HG03565 (cell line): ENCODE data around the gene GID8.

Experiments used
- ATAC-seq: cut with Tn5 transposase; IDR thresholded peaks from one replicate; pipeline ENCODE4 v1.9.1; 2021; ENCODE audit warnings: mild to moderate bottlenecking, moderate library complexity; ENCODE audit not compliant: unreplicated experiment

Gene GID8

GRCh38 chr20:62982124-62983075 lies 44.5 kb downstream of the GID8 start:
- no peak for ATAC-seq

GRCh38 chr20:62983210-62983609 lies 45.3 kb downstream of the GID8 start:
- no peak for ATAC-seq

GRCh38 chr20:62984666-62985443 lies 46.9 kb downstream of the GID8 start:
- ATAC-seq = no peak

GRCh38 chr20:62985444-62985778 lies 47.5 kb downstream of the GID8 start:
- ATAC-seq = no peak

DNA sequence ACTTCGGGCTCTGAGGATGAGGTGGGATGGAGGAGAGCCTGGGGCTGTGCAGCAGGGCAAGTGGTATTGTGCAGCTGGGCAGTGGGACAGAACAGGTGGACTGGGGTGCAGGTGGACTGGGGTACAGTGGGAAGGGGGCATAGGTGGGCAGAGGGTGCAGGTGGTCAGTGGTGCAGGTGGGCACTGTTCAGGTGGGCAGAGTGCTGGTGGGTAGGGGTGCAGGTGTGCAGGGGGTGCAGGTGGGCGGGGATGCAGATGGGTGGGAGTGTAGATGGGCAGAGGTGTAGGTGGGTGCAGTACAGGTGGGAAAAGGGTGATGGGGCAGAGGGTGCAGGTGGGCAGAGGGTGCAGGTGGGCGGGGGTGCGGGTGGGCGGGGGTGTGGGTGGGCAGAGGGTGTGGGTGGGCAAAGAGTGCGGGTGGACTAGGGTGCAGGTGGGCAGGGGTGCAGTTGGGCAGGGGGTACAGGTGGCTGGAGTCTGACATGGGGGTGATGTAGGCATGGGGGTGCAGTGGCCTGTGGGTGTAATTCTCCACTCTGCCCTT lies 48.4 kb downstream of the GID8 start:
- no peak for ATAC-seq

GRCh38 chr20:62987114-62987513 lies 49.2 kb downstream of the GID8 start:
- ATAC-seq = no peak

DNA sequence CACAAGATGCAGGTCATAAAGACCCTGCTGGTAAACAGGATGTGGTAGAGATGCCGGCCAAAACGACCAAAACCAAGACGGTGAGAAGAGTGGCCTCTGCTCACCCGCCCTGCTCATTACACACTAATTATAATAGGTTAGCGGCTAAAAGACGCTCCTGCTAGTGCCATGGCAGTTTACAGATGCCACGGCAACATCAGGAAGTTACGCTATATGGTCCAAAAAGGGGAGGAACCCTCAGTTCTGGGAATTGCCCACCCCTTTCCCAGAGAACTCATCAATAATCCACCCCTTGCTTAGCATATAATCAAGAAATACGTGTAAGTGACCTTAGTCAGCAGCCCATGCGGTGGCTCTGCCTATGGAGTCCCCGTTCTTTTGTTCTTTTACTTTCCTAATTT lies 51.3 kb downstream of the GID8 start:
- ATAC-seq = no peak

GRCh38 chr20:62990306-62990825 lies 52.4 kb downstream of the GID8 start:
- no peak for ATAC-seq

DNA sequence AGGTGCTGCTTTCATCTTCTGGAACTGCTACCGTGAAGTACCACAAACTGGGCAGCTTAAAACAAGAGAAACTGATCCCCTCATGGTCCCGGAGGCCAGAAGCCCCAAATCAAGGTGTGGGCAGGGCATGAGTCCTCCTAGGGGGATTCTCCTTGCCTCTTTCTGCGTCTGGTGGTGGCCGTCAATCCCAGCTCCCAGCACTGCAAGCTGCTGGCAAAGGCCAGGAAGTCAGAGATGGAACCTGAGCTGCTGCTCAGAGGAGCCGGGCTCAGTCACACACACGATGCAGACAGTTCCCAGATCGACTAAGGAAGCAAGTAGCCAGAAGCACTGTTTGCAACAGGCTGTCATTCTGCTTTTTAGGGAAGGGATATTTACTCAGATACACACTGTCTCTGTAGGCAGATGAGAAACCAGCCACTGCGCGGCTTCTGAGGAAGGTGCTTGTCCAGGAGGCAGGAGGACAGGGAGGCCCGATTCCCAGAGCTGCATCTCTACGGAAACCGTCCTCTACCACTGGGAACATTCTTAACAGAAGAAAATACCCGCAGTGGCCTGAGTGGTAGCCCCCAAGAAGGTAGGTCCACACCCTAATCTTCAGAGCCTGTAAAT lies 53.4 kb downstream of the GID8 start:
- ATAC-seq = no peak

DNA sequence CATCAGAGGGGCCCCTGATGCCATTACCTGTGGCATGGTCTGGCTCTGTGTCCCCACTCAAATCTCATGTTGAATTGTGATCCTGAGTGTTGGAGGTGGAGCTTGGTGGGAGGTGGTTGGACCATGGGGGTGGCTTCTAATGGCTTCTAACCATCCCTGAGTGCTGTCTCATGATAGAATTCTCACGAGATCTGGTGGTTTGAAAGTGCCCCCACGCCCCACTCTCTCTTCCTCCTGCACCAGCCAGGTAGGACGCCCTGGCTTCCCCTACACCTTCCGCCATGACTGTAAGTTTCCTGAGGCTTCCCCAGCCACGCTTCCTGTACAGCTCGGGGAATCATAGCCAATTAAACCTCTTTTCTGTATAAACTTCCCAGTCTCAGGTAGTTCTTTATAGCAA lies 53.9 kb downstream of the GID8 start:
- ATAC-seq = no peak

- ATAC-seq = no peak
Observed at GRCh38 chr20:62993856-62994494, 56.0 kb downstream of the GID8 start.

- ATAC-seq = no peak
Observed at GRCh38 chr20:62994869-62995281, 56.9 kb downstream of the GID8 start.

DNA sequence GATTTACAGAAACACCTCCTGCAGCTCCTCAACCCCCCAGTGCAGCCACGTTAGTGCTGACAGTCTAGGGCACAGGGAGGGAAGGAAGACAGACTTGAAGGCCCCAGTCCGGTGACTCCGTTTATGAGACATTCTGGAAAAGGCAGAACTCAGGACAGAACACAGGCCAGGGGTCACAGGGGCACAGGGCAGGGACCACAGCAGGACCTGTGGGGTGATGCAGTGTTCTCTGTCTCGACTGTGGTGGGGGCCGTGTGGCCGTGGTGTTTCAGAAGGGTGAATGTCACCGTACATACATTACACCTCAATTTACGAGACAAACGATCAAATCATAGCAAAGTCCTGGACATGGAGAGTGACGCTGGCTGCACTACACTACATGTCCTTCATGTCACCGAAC lies 57.5 kb downstream of the GID8 start:
- ATAC-seq = no peak

DNA sequence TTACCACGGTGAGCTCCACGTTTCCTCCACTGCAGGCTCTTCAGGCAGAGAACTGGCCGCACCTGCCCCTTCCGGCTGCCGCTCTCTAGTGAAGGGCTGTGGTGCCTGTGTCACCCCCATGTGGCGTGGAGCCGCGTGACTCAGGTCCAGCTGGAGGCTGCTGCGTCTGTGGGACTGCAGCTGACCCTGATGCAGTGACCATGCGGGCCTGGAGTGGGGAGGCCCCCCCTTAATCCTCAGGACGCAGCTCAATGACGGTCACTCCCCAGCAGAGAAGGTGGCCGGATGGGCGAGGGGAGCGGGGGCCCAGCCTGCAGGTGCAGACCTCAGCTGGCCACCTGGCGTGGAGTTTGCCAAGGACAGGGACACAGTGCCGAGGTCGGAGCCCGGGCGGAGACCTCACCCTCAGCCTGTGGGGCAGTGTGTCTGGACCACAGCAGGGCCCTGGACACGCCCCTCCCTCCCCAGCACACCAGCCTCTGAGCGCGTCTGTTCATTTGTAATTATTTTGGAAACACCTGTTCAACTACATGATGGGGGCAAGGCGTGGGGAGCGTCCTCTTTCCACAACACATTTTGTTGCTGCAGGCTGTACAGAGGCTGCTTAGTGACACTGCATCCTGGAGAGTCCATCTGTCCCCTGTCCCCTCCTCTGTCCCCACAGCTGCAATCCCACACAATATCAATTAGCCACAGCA lies 58.1 kb downstream of the GID8 start:
- no peak for ATAC-seq

DNA sequence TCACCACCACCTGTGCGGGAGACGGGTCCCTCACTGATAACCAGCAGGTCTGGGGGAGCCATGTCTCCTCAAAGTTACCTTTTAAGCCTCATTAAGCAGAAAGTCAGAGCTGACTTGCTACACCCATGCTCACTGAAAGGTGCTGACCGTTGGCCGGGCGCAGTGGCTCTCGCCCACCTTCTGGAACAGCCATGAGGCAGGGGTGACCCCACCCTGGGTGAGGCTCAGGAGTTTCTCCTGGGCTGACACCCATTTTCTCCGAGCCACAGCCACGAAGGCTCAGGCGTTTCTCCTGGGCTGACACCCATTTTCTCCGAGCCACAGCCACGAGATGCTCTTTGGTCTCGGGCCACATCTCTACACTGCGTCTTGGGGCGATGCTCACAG lies 58.6 kb downstream of the GID8 start:
- ATAC-seq = no peak

DNA sequence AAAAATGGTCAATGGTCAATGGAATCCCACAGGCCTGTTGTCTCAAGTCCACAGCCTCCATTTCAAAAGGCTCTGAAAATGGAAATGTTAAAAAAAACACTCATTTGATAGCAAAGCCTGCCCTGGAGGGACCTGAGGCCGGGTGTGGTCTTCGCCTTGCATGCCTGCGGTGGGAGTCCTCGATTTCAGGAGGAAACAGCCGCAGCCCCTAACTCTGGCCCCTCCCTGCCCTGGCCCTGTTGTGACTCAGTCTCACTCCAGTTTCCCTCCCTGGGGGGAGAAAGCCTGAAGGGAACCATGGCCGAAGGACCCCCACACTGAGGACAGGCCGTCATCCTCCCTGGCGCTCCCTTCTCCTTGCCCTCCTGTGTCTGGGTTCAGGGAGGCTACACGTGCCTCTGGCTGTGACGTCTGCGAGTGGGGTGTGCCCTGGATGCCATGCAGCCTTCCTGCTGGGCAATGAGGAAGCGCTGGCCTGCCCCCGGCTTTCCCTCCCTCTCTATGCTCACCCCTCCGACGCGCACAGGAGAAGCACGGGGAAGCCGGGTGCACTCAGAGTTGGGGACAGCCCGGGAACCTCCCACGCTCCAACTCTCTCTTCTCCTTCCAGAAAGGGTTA lies 59.6 kb downstream of the GID8 start:
- ATAC-seq = no peak
